GM12878 (cell line): ENCODE results near the gene LSM6. TPM values are rescaled to one million over a fixed set of nuclear protein-coding genes. Genes with fewer than 3 reads are reported as not detected.

Source experiments
- BCLAF1 ChIP-seq: fragments of 450-650 bp; IDR thresholded peaks from 2 replicates; pipeline ENCODE4 v1.6.1; 2017; ENCODE audit warnings: antibody characterized with exemption, mild to moderate bottlenecking, moderate library complexity
- CBFB ChIP-seq: IDR thresholded peaks from 2 replicates; pipeline ENCODE4 v1.6.1; 2016; ENCODE audit warnings: antibody characterized with exemption, low read depth
- E2F4 ChIP-seq: IDR thresholded peaks from 2 replicates; pipeline ENCODE4 v1.6.1; 2012; ENCODE audit warnings: low read depth, low read length, improper control_type of control experiment
- HDAC6 ChIP-seq: fragments of 200-600 bp; sonication (generic); IDR thresholded peaks from one replicate; pipeline ENCODE4 v1.8.0; 2017; ENCODE audit warnings: antibody characterized with exemption; ENCODE audit not compliant: unreplicated experiment
- HDGF ChIP-seq: fragments of 450-650 bp; IDR thresholded peaks from 2 replicates; pipeline ENCODE4 v1.6.1; 2016; ENCODE audit warnings: antibody characterized with exemption
- IKZF1 ChIP-seq: fragments of 450-650 bp; conservative IDR thresholded peaks from 2 replicates; pipeline ENCODE4 v1.6.1; 2017; ENCODE audit warnings: antibody characterized with exemption, mild to moderate bottlenecking
- IKZF2 ChIP-seq, 2 experiments: fragments of 450-650 bp; IDR thresholded peaks; 2 replicates each; pipeline ENCODE4 v1.6.1; 2017; ENCODE audit warnings: mild to moderate bottlenecking in 2 of 2, moderate library complexity in 2 of 2
- KDM1A ChIP-seq: fragments of 200-600 bp; sonication (generic); IDR thresholded peaks from 2 replicates; pipeline ENCODE4 v1.6.1; 2016; ENCODE audit warnings: borderline replicate concordance
- LARP7 ChIP-seq: fragments of 450-650 bp; IDR thresholded peaks from 2 replicates; pipeline ENCODE4 v1.6.1; 2017; ENCODE audit warnings: mild to moderate bottlenecking
- MTA3 ChIP-seq: IDR thresholded peaks from 2 replicates; pipeline ENCODE4 v1.6.1; 2012; ENCODE audit warnings: low read length, inconsistent platforms, borderline replicate concordance
- NFIC ChIP-seq: IDR thresholded peaks from 2 replicates; pipeline ENCODE4 v1.6.1; 2012; ENCODE audit warnings: low read depth, mild to moderate bottlenecking, inconsistent platforms, low read length, moderate library complexity
- NRF1 ChIP-seq: conservative IDR thresholded peaks from 2 replicates; pipeline ENCODE4 v1.6.1; 2011; ENCODE audit warnings: mild to moderate bottlenecking, low read depth, low read length, improper control_type of control experiment
- SIX5 ChIP-seq: IDR thresholded peaks from 2 replicates; pipeline ENCODE4 v1.6.1; 2011; ENCODE audit warnings: mild to moderate bottlenecking, low read depth, low read length, moderate library complexity; ENCODE audit not compliant: severe bottlenecking
- SMAD5 ChIP-seq: IDR thresholded peaks from 2 replicates; pipeline ENCODE4 v1.6.1; 2016; ENCODE audit warnings: antibody characterized with exemption, low read depth
- STAT3 ChIP-seq: IDR thresholded peaks from 2 replicates; pipeline ENCODE4 v1.6.1; 2011; ENCODE audit warnings: low read depth, low read length, improper control_type of control experiment
- SUPT20H ChIP-seq: IDR thresholded peaks from 2 replicates; pipeline ENCODE4 v1.6.1; 2011; ENCODE audit warnings: low read depth, mild to moderate bottlenecking, low read length, moderate library complexity, borderline replicate concordance; ENCODE audit not compliant: control insufficient read depth
- YY1 ChIP-seq: IDR thresholded peaks from 2 replicates; pipeline ENCODE4 v1.6.1; 2011; ENCODE audit warnings: low read depth, mild to moderate bottlenecking, low read length
- ZNF274 ChIP-seq: IDR thresholded peaks from one replicate; pipeline ENCODE4 v1.8.0; 2011; ENCODE audit not compliant: insufficient read length, insufficient read depth
- polyA plus RNA-seq, 11 experiments: library from polyadenylated mRNA; depleted of rRNA in 4 of 11; unstranded in 6 of 11; stranded (reverse) in 5 of 11; fragments of >200 nt; fragmentation: Nextera tagmentation in 4 of 11; fragmentation: Illumina TruSeq in 1 of 11; extraction: Ambion mirVana in 4 of 11; extraction: Trizol in 1 of 11; gene quantifications; 1 replicate in 1 of 11; 2 replicates in 10 of 11; pipeline versions ENCODE4 v1.2.1 to v1.2.3, GENCODE V29; 2011 to 2016; ENCODE audit warnings: inconsistent platforms in 2 of 11, missing spikeins in 2 of 11, low read depth in 1 of 11
- total RNA-seq, 4 experiments: library from RNA; depleted of rRNA in 3 of 4; stranded (reverse); fragments of >200 nt in 3 of 4; fragmentation: Illumina TruSeq in 1 of 4; extraction: Trizol in 1 of 4; gene quantifications; 2 replicates each; pipeline versions ENCODE4 v1.2.1 to v1.2.3, GENCODE V29; 2013 to 2021
- TF ChIP-seq, protein P1 (sequence below): IDR thresholded peaks from 2 replicates; pipeline ENCODE4 v1.6.1; 2011; ENCODE audit warnings: borderline replicate concordance, low read depth, mild to moderate bottlenecking, moderate library complexity, low read length; ENCODE audit not compliant: insufficient read depth, poor library complexity, severe bottlenecking
- TF ChIP-seq, protein P2 (sequence below): fragments of 450-650 bp; conservative IDR thresholded peaks from 2 replicates; pipeline ENCODE4 v1.6.1; 2017; ENCODE audit warnings: mild to moderate bottlenecking, moderate library complexity
- TF ChIP-seq, protein P3 (sequence below): fragments of 450-650 bp; formaldehyde crosslinking; IDR thresholded peaks from 2 replicates; pipeline ENCODE4 v1.5.0; 2022; ENCODE audit warnings: mild to moderate bottlenecking, missing genetic modification characterization

Gene LSM6
- total and polyA plus RNA-seq, 10 of the 15 experiments (the other 5 are each of a cell fraction or from before 2014, with no cell fraction given), result 68.0 to 282 (median 229) TPM

DNA sequence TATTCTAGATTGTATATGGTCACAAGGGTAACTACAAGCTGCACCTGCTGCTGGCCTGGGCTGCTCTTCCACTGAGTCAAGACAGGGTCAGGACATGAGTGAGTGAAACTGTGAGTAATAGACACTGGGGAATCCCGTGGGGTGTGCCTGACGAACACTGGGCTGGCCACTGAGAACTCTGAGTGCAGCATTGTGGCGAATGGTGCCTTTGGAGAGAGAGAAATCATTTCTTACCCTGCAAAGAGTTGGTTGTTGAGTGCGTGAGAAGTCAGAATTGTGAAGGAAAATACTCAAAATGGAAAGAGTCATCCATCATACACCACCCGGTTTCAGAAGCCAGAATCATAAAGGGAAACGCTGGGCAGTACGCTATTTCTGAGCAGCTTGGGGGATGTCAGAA lies 43.1 kb upstream of the LSM6 start (continued):
- TF ChIP-seq, protein P1, sequence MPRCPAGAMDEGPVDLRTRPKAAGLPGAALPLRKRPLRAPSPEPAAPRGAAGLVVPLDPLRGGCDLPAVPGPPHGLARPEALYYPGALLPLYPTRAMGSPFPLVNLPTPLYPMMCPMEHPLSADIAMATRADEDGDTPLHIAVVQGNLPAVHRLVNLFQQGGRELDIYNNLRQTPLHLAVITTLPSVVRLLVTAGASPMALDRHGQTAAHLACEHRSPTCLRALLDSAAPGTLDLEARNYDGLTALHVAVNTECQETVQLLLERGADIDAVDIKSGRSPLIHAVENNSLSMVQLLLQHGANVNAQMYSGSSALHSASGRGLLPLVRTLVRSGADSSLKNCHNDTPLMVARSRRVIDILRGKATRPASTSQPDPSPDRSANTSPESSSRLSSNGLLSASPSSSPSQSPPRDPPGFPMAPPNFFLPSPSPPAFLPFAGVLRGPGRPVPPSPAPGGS, result peak; percentile 42
- TF ChIP-seq HDAC6 (no peak), BCLAF1 (no peak), NRF1 (no peak), E2F4 (no peak), SMAD5 (no peak), SUPT20H (no peak), MTA3 (peak; percentile 67; the same call in 1 of the 2 replicates), IKZF1 (peak; percentile 64), STAT3 (no peak), KDM1A (no peak), IKZF2 (IDR thresholded peaks at IDR 0.05) (peak; percentile 57 to 67), YY1 (peak; percentile 48), CBFB (0 out of 2 replicates have a peak, but pooled peaks have one; percentile 58), ZNF274 (no peak), NFIC (peak; percentile 92), SIX5 (no peak), HDGF (no peak), LARP7 (no peak)
- TF ChIP-seq, protein P2, sequence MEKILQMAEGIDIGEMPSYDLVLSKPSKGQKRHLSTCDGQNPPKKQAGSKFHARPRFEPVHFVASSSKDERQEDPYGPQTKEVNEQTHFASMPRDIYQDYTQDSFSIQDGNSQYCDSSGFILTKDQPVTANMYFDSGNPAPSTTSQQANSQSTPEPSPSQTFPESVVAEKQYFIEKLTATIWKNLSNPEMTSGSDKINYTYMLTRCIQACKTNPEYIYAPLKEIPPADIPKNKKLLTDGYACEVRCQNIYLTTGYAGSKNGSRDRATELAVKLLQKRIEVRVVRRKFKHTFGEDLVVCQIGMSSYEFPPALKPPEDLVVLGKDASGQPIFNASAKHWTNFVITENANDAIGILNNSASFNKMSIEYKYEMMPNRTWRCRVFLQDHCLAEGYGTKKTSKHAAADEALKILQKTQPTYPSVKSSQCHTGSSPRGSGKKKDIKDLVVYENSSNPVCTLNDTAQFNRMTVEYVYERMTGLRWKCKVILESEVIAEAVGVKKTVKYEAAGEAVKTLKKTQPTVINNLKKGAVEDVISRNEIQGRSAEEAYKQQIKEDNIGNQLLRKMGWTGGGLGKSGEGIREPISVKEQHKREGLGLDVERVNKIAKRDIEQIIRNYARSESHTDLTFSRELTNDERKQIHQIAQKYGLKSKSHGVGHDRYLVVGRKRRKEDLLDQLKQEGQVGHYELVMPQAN, result no peak
- TF ChIP-seq, protein P3, sequence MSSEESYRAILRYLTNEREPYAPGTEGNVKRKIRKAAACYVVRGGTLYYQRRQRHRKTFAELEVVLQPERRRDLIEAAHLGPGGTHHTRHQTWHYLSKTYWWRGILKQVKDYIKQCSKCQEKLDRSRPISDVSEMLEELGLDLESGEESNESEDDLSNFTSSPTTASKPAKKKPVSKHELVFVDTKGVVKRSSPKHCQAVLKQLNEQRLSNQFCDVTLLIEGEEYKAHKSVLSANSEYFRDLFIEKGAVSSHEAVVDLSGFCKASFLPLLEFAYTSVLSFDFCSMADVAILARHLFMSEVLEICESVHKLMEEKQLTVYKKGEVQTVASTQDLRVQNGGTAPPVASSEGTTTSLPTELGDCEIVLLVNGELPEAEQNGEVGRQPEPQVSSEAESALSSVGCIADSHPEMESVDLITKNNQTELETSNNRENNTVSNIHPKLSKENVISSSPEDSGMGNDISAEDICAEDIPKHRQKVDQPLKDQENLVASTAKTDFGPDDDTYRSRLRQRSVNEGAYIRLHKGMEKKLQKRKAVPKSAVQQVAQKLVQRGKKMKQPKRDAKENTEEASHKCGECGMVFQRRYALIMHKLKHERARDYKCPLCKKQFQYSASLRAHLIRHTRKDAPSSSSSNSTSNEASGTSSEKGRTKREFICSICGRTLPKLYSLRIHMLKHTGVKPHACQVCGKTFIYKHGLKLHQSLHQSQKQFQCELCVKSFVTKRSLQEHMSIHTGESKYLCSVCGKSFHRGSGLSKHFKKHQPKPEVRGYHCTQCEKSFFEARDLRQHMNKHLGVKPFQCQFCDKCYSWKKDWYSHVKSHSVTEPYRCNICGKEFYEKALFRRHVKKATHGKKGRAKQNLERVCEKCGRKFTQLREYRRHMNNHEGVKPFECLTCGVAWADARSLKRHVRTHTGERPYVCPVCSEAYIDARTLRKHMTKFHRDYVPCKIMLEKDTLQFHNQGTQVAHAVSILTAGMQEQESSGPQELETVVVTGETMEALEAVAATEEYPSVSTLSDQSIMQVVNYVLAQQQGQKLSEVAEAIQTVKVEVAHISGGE (CRISPR knock-in tag), result no peak
